Measurements from ENCODE around the gene RIPOR2. TPM values are rescaled to one million over a fixed set of nuclear protein-coding genes. Genes with fewer than 3 reads are reported as not detected.

The RIPOR2 gene
- total and polyA plus RNA-seq, 2 donors (not counting 3 experiments of a cell fraction or from before 2014, with no cell fraction given) = 0.10 TPM; not detected in 1

- no peak overlapping the region for H2AFZ ChIP-seq (ENCODE audit: low read depth, low read length)
- H3K4me3 ChIP-seq (replicated peaks in 1 of 3; ENCODE audit: insufficient read depth in 1 of 3, low read depth in 1 of 3, low read length in 3 of 3) = no peak overlapping the region
- TF ChIP-seq POLR2AphosphoS5 (IDR thresholded peaks at IDR 0.05; ENCODE audit: insufficient read depth, low read depth, low read length) (no peak), JUN (IDR thresholded peaks at IDR 0.05; ENCODE audit: borderline replicate concordance, insufficient read depth, insufficient read length, low read depth) (no peak), CTCF (IDR thresholded peaks at IDR 0.05; ENCODE audit: extremely low read depth in 1 of 2, insufficient read depth in 1 of 2, low read depth in 1 of 2, low read length in 2 of 2) (no peak), POLR2A (IDR thresholded peaks at IDR 0.05; ENCODE audit: low read depth, low read length) (no peak), EZH2 (IDR thresholded peaks at IDR 0.05; ENCODE audit: borderline replicate concordance, low read depth, low read length, severe bottlenecking) (no peak), MAX (IDR thresholded peaks at IDR 0.05; ENCODE audit: insufficient read depth, insufficient read length) (no peak), GATA2 (IDR thresholded peaks at IDR 0.05; ENCODE audit: insufficient read depth, insufficient read length, low read depth, low read length) (no peak), MYC (IDR thresholded peaks at IDR 0.05; ENCODE audit: low read depth, low read length) (no peak), FOS (IDR thresholded peaks at IDR 0.05; ENCODE audit: borderline replicate concordance, insufficient read depth, low read length) (no peak)
- no peaks in the 10 kb centered on the region for H3K4me1 ChIP-seq (ENCODE audit: control insufficient read depth, extremely low read depth, insufficient read depth, low read length)
- intact Hi-C loops (cut with micrococcal nuclease) (no loop called here), dilution Hi-C loops (cut with MboI; ENCODE audit: extremely low pct_ligation_motif_present, low sequenced_read_pairs) (no loop called here)
- no peak overlapping the region for H3K27ac ChIP-seq (ENCODE audit: insufficient read depth, low read depth, low read length)
- FAIRE-seq = no peak
- H4K20me1 ChIP-seq (replicated peaks; ENCODE audit: control insufficient read depth, extremely low read depth, insufficient read depth, low read length) = no peaks in the 10 kb centered on the region
- DNase-seq (ENCODE audit: low read depth, low spot score) = no peak
- H3K36me3 ChIP-seq (ENCODE audit: control insufficient read depth in 2 of 2, extremely low read depth in 1 of 2, insufficient read depth in 2 of 2, low read length in 2 of 2) = no peaks in the 10 kb centered on the region
- H3K9me1 ChIP-seq (replicated peaks; ENCODE audit: control insufficient read depth, extremely low read depth, insufficient read depth, low read length) = no peaks in the 10 kb centered on the region
- H3K9ac ChIP-seq (replicated peaks; ENCODE audit: extremely low read depth, insufficient read depth, low read length) = no peak overlapping the region
- BruUV-seq (replicated peaks) = no TSS peak
- H3K9me3 ChIP-seq (replicated peaks; ENCODE audit: control insufficient read depth, insufficient read depth, low read length) = no peaks in the 10 kb centered on the region
- ChIA-PET CTCF (interaction anchor here (1.0 to 2.4 kb wide), 2 partner anchors 18 to 177 kb away, joined by 3 to 8 read pairs; no protein-coding TSS in a partner anchor), POLR2A (no interaction called here)
- no peak overlapping the region for H3K4me2 ChIP-seq (ENCODE audit: insufficient read depth, low read length)
- H3K79me2 ChIP-seq (ENCODE audit: control insufficient read depth, insufficient read depth, low read length) = no peaks in the 10 kb centered on the region
- no peaks in the 10 kb centered on the region for H3K27me3 ChIP-seq (ENCODE audit: control insufficient read depth in 2 of 2, insufficient read depth in 2 of 2, low read length in 2 of 2)
These were observed 174.4 kb downstream of the RIPOR2 start for GRCh38 chr6:24761193-24761835.

Data from endothelial cell of umbilical vein (primary cell).